ENCODE results near the gene NOC4L.

The NOC4L gene

GRCh38 chr12:132170094-132170636 lies 25.9 kb downstream of the NOC4L start:
- no peak for DNase-seq (ENCODE audit: low read depth in 2 of 2)

GRCh38 chr12:132170637-132171292 lies 26.5 kb downstream of the NOC4L start:
- no peak for DNase-seq (ENCODE audit: low read depth in 2 of 2)

GRCh38 chr12:132171293-132171967 lies 27.2 kb downstream of the NOC4L start:
- DNase-seq (ENCODE audit: low read depth in 2 of 2), result no peak

- no peak for DNase-seq (ENCODE audit: low read depth in 2 of 2)
Measured at GRCh38 chr12:132171968-132172521, 27.8 kb downstream of the NOC4L start.

- no peak for DNase-seq (ENCODE audit: low read depth in 2 of 2)
Measured at GRCh38 chr12:132172619-132173018, 28.4 kb downstream of the NOC4L start.

GRCh38 chr12:132173135-132174014 lies 29.1 kb downstream of the NOC4L start:
- no peak for DNase-seq (ENCODE audit: low read depth in 2 of 2)

- DNase-seq (ENCODE audit: low read depth in 2 of 2), result no peak
Measured at GRCh38 chr12:132174015-132174838, 30.0 kb downstream of the NOC4L start.

GRCh38 chr12:132174839-132175490 lies 30.7 kb downstream of the NOC4L start:
- DNase-seq (ENCODE audit: low read depth in 2 of 2), result no peak

GRCh38 chr12:132175496-132176384 lies 31.5 kb downstream of the NOC4L start:
- DNase-seq (ENCODE audit: low read depth in 2 of 2), result no peak

GRCh38 chr12:132176385-132176919 lies 32.2 kb downstream of the NOC4L start:
- no peak for DNase-seq (ENCODE audit: low read depth in 2 of 2)

GRCh38 chr12:132176920-132177551 lies 32.8 kb downstream of the NOC4L start:
- DNase-seq (ENCODE audit: low read depth in 2 of 2), result no peak

GRCh38 chr12:132178316-132178715 lies 34.1 kb downstream of the NOC4L start:
- DNase-seq (ENCODE audit: low read depth in 2 of 2), result no peak

GRCh38 chr12:132178801-132179401 lies 34.6 kb downstream of the NOC4L start:
- DNase-seq (ENCODE audit: low read depth in 2 of 2), result no peak

- DNase-seq (ENCODE audit: low read depth in 2 of 2), result no peak
Measured at GRCh38 chr12:132179431-132180362, 35.4 kb downstream of the NOC4L start.

- DNase-seq (ENCODE audit: low read depth in 2 of 2), result no peak
Measured at GRCh38 chr12:132180648-132181546, 36.6 kb downstream of the NOC4L start.

- DNase-seq (ENCODE audit: low read depth in 2 of 2), result no peak
Measured at GRCh38 chr12:132181570-132182200, 37.4 kb downstream of the NOC4L start.

Data from stimulated activated CD4-positive, alpha-beta T cell treated with anti-CD3 and anti-CD28 coated beads, Interleukin-12 subunit alpha, Interleukin-12 subunit beta, amount 100 ng/mL, for 24 hours (primary cell).